Measurements from ENCODE around the gene CD68.
"Not testable (repeated sequence)": the region's sequence is repeated elsewhere in the genome, so short reads cannot be mapped to it uniquely, and the experiment has no call there.

Gene CD68

DNA sequence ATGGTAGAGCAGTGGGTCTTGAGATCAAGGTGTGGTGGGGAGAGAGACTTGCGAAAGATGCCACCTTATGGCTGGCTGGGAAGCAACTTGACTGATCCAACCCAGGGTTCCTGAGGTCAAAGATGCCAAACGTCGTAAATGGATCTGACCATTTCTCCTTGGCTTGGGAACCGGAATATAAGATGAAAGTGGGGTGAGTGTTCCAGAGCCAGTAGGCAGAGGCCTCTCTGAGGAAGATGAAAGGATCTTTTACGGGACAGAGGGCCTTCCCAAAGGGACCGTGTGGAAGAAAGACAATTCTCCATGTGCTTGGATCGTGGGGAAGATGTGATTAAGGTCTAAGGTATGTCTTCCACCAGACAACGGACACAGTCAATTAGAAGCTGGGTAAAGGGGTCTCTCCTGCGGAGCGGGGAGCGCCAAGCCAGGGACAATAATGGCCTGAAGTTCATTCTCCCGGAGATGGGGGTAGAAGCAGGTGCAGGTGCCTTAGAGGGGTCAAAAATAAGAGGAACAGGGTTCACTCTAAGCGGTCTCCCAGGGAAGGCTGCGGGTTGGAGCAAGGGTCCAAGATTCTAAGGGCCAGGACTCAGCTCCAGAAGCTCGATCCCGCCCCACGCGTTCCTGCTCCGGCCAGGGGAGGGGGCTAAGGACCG, 34.5 kb downstream of the CD68 start:
- DNase-seq (ENCODE audit: low spot score): peak; percentile 42

DNA sequence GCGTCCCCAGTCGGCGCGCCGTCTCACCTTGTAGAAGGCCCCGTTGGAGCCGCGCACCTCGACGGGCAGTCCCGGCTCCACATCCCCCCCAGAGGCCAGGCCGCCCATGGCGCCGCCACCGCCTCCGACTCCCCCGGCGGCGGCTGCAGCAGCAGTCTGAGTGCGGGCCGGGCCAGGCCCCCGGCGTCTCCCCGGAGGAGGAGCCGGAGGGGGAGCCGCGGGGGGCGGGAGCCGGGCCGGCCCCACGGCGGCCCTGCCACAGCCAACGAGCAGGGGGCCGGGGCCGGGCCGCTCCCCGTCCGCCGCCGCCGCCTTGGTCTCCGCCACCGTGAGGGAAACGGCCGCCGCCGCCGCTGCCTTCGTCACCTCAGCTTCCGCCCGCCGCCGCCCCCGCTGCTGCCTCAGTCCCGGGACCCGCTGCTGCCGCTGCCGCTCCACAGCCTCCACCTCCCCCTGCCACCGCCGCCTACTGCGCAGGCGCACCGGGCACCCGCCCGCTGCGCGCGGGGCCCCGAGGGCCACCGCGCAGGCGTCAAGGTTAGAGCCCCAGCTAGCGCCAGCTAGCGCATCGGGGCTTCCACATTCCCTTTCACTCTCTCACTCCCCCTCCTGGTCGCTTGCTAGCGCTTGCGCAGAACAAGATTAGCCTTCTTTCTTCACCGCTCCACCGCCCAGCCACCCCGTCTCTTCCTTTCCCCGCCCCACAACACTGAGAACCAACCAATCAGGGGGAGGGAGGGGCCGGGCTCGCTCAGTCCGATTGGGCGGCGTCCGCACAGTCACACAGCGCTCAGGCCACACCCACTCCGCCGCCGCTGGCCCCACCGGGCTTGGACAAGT, 35.2 kb downstream of the CD68 start, which contains the start of gene FXR2:
FXR2 (minus strand) TSS at position 473 of the 840 bp plus-strand sequence; CDS start at position 108, 365 bp downstream.
- DNase-seq (ENCODE audit: low spot score): peak; percentile 100

- DNase-seq (ENCODE audit: low spot score): no peak
Measured at GRCh38 chr17:7615265-7615747, 35.9 kb downstream of the CD68 start.

- no peak for DNase-seq (ENCODE audit: low spot score)
Measured at GRCh38 chr17:7618608-7619007, 39.2 kb downstream of the CD68 start.

DNA sequence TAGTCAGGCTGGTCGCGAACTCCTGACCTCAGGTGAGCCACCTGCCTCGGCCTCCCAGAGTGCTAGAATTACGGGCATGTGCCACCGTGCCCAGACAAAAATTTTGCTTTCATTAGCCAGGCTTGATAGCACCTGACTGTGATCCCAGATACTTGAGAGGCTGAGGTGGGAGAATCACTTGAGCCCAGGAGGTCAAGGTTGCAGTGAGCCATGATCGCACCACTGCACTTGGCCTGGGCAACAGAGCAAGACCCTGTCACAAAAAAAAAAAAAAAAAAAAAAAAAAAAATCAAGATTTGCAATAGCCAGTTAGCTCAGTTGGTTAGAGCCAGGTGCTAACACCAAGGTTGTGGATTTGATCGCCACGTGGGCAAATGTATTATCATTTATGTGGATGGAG, 41.4 kb downstream of the CD68 start:
- no peak for DNase-seq (ENCODE audit: low spot score)

DNA sequence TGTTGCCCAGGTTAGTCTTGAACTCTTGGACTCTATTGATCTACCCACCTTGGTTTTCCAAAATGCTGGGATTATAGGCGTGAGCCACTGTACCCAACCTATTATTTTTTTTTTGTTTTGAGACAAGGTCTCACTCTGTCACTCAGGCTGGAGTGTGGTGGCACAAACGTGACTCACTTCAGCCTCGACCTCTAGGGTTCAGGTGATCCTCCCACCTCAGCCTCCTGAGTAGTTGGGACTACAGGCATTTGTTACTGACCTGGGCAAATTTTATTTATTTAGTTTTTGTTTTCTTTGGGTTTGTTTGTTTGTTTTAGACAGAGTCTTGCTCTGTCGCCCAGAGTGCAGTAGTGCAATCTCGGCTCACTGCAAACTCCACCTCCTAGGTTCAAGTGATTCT, 44.2 kb downstream of the CD68 start:
- no peak for DNase-seq (ENCODE audit: low spot score)

DNA sequence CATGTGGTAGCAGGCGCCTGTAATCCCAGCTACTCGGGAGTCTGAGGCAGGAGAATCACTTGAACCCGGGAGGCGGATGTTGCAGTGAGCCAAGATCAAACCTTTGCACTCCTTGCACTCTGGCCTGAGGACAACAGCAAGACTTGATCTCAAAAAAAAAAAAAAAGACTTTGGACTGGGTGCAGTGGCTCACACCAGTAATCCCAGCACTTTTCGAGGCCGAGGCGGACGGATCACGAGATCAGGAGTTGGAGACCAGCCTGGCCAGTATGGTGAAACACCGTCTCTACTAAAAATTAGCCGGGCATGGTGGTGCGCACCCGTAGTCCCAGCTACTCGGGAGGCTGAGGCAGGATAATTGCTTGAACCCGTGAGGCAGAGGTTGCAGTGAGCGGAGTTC, 46.3 kb downstream of the CD68 start:
- not testable (repeated sequence) for DNase-seq (ENCODE audit: low spot score)

DNA sequence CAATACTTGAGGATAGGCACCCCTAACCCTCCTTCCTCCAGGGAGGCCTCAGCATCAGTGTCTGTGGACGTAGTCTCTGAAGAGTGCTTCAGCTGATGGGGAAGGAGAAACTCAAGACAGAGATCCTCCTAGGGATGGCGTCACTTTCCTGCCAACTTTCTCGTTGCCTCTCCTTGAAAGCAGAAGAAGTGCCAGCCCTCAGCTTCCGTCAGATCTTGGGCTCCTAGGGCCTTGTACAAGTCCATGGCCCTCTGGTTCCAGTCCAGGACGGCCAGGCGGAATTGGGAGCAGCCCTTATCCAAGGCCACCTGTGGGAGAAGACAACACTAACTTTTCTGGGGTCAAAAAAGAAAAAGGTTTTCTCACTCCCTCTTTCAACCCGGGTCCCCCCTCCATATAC, 46.9 kb downstream of the CD68 start:
- no peak for DNase-seq (ENCODE audit: low spot score)

DNA sequence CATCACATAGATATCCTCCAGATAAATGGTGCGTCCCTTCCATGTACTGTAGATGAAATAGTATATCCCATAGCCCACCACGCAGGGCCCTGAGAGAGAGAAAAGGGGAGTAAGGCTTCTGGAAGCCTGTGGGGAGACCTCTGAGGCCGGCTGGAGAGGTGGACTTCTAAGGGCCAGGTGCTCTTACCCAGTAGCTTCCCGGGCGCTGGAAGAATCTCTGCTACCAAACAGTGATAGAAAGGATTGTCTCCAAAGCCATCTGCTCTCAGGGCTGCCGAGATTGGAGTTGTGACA, 47.5 kb downstream of the CD68 start:
- DNase-seq (ENCODE audit: low spot score): no peak

DNA sequence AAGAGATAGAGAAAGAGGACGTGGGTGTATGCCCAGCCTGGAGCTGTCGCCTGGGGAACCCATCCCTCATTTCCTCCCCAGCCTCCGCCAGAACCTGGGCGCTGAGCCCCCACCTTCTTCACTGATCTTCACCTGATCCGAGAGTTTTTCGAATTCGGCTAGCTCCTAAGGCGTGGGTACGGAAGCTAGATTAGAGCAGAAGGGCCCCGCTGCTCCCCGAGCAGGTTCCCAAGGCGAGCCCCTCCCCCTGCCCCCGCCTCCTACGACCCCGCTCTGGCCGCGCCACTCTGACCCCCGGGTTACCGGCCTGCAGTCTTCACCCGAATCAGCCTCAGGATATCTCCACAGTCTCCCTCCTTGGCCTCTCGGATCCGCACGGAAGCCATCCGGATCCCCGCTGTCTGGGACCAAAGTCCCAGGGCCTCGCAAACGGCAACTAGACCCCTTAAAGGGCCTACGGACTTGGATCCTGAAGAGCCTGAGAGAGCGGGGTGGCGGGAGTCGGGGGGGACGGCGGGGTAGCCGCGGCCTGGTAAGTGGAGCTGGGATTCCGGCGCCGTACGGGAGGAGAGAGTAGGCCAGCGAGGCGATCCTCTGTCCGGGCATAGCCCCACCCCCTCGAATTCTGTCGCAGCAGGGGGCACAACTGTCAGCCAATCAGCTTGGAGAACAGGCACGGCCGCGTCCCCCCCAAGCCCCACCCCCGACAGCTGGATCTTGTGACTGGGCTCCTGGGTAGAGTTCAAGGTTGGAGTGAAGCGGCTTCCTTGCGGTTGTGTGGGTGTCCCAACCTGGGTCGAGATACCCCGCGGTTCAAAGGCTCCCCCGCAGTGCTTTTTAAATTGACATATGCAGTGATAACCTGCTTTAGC, 48.0 kb downstream of the CD68 start, which contains the start of gene SAT2:
SAT2 (minus strand) TSS at position 572 of the 872 bp plus-strand sequence; CDS start at position 386, 186 bp downstream.
- peak; percentile 98 for DNase-seq (ENCODE audit: low spot score)

DNA sequence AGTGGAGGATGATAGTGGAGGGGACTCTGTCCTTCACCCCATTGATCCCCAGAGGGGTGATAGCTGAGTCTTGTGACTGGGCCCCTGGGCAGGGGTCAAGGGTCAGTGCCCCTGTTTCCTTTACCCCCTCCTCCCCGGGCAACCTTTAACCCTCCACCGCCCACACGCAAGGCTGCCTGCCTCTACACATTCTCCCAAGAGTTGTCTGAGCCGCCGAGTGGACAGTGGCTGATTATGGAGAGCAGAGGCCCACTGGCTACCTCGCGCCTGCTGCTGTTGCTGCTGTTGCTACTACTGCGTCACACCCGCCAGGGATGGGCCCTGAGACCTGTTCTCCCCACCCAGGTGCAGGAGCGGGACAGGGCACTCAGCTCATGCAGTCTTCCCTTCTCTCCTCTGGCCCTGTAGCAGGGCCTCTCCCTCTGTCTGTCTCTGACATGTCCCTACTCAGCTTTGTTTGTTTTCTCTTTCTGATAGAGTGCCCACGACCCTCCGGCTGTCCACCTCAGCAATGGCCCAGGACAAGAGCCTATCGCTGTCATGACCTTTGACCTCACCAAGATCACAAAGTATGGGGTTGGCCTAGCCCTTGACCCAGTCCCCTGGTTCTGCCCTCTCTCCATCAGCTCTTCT, 50.6 kb downstream of the CD68 start, which contains the start of gene SHBG:
SHBG (plus strand) TSS at position 197 of the 633 bp plus-strand sequence; CDS start at position 235, 38 bp downstream.
- no peak for DNase-seq (ENCODE audit: low spot score)

All from COLO829 (cell line).